Stimulated activated CD4-positive, alpha-beta T cell treated with anti-CD3 and anti-CD28 coated beads, Interleukin-15, amount 100 ng/mL, for 24 hours (primary cell): ENCODE measurements around the gene TSPAN9.

Experiments used
- DNase-seq: peaks from one replicate; pipeline ENCODE4 v3.0.0-alpha.2; 2020

TSPAN9 gene

DNA sequence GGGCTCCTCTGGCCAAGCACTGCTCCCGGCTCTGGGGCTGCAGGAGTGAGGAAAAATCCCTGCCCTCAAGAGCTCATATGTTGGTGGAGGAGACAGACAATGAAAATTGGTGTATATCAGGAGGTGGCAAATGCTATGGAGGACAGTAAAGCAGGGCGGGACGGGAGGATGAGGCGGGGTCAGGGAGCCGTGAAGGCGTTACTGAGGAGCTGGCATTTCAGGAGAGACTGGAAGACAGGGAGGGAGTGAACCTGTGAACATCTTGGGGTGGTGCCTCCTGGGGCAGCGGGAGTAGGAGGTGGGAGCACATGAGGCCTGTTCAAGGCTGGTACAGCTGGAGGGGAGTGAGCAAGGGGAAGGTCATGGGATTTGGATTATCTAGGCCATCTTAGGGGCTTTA lies 26.6 kb downstream of the TSPAN9 start:
- DNase-seq: no peak

DNA sequence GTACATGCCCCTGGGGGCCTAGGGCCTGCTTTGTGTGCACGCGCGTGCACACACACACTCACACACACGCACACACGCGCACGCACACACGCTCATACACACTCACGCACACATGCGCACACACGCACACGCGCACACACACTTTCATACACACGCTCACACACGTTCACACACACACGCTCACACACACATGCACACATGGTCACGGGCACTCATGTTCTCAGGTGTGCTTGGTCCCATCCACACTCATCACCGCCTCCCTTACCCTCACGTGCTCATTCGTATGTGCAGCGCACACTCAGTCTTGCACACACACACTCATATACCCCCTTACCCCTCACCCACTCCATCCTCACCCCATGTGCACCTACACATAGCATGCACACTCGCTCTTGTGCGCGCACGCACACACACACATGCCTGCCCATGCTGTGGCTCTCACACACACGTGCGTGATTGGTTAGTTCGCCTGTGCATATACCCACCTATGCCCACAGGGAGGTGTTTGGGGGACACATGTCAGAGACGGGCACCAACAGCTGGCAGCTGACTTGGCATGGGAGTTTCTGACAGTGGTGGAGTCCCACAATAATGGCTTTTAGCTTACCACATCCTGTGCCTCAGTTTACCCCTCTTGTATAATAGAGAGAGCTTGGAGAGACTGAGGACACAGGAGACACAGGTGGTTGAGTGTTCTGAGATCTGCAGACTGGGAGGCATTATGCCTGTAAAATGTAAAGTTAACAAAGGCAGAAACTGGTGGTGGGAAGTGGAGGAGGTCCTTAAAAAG lies 28.7 kb downstream of the TSPAN9 start:
- no peak for DNase-seq

DNA sequence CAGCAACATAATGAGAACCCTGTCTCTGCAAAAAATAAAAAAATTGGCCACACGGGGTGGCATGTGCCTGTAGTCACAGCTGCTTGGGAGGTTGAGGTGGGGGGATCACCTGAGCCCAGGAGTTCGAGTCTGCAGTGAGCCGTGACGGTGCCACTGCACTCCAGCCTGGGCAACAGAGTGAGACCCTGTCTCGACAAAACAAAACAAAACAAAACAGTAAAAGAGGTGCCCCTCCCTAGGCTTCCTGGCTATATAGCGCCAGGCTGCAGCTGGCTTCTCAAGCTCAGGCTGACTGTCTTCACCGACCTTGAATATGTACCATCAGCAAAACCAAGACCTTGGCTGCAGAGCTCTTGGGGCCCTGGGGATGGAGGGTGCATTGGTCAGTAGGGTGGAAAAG lies 29.4 kb downstream of the TSPAN9 start:
- no peak for DNase-seq

DNA sequence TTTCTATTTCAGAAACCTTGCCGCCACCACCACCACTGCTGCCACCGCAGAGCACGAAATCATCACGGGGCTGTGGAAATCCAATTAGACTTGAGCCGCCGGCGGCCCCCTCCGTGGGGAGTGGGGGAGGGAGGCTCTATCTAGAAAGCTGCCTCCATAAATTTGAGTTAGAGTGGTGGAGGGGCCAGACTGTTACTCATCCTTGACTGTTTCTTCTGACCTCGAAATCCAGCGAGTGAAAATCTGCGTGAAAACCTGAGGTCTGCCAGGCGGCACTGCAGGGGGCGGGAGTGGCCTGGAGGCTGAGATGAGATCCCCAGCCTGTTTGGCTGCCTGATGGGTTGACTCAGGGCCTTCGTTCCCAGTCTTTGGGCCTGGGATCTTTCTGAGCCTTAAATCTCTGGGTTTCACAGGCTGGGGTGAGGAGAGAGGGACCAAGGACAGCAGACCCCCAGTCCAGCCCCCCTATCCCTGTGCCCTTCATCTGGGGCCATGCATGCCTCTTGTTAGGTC lies 29.9 kb downstream of the TSPAN9 start:
- no peak for DNase-seq

DNA sequence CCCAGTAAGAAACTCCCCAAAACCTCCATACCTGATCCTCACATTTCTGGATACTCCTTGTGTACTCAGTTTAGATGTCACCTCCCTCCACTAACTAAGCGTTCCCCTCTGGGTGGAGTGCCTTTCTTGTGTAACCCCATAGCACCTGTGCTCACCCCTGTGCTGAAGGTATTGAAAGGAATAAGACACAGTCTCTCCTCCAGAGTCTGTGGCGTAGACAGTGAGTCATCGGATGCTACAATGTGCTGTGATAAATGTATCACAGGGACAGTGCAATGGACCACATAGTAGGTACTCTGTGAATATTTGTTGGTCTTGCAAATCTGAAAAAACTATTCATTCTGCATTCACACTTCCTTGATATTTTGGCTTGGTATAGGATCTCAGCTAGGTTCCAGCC lies 30.8 kb downstream of the TSPAN9 start:
- no peak for DNase-seq

DNA sequence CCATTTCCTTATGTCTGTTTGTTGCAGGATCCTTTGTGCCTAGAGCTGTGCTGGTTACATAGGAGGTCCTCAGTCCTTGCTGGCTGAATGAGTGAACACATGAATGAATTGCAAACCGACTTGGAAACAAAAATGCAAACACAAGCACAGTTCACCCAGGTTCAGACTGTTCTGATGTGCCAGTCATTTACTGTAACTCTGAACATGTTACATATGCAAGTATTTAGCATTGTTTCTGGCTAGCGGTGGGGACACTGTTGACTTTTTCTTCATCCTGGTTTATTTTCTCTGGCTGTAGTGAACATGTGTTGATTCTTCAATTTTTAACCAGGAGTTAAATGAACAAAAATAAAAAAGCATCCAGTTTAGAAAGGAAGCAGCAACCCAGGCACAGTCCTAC lies 33.4 kb downstream of the TSPAN9 start:
- no peak for DNase-seq

DNA sequence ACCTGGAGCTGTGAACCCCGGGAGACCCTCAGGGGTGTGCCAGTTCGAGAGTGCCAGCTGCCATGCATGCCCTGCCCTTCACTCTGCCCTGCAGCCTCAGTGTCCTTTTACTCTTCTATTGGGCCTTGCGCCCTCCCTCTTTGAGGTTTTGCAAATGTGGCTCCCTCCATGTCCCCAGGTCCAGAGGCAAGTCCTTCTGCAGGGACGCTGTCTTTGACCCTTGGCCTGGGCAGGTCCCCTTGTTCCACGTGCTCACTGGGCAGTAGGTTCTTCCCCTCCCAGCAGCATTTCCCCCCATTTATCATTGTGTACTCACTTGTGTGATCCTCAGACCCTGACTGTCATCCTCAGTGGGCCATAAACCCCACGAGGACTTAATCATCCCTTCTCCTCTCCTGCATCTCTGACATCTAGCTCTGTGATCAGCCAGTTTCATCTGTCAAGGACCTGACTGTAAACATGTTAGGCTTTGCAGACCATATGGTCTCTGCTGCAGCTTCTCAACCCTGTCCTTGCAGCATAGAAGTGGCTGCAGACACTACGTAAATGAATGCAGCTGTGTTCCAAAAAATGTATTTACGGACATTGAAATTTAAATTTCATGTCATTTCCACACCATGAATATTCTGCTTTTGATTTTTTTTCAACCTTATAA lies 36.6 kb downstream of the TSPAN9 start:
- DNase-seq: no peak

DNA sequence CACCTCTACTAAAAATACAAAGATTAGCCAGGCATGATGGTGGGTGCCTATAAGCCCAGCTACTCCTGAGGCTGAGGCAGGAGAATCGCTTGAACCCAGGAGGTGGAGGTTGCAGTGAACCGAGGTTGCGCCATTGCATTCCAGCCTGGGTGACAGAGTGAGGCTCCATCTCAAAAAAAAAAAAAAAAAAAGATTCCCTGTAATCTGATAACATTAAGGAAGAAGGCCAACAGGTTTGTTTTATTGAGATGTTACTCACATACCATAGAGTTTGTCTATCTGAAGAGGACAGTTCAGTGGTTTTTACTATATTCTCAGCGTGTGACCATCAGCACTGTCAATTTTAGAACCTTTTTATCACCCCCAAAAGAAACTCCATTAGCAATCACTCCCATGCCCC lies 37.5 kb downstream of the TSPAN9 start:
- DNase-seq: no peak

DNA sequence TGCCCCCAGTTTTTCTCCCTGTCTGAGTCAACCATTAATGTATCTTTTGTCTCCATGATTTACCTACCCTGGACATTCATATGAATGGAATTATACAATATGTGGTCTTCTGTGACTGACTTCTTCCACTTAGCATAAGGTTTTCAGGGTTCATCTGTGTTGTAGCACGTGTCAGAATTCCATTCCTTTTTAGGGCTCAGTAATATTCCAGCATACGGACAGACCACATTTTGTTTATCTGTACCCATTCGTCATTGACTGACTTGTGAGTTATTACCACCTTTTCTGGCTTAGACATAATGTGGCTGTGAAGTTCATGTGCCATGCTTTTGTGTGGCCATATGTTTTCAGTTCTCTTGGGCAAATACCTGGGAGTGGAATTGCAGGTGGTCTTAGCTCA lies 37.9 kb downstream of the TSPAN9 start:
- no peak for DNase-seq

DNA sequence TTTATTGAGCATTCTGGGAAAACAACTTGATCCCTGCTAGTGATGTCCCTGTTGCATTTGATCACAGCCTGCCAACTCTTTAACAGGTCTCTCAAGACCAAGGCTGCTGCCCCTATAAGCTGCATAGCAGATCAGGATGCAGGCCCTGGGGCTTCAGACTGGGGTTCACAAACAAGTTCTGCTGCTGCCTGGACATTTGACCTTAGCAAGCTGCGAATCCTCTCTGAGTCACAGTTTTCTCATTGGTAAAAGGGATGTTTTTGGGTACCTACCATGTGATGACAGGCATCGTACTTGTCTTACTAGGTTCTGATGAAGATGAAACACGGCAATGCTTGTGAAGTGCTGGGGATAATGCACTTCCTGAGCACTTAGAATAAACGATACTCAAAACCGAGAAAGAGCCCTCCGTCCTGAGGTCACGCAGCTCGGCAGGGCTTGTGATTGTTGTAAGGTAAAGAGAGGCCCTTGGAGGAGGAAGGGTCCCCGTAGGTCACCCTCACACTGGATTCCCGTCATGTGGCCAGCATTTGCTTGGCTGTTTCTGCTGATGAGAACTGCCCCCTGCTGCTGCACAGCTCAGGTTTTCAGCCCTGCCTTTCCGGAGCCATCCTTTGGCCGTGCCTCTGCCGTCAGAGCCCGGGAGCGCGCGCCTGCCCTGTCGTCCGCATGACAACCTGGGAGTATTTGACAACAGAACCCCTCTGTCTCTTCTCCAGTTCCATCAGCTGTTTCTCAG lies 39.1 kb downstream of the TSPAN9 start:
- DNase-seq: no peak

DNA sequence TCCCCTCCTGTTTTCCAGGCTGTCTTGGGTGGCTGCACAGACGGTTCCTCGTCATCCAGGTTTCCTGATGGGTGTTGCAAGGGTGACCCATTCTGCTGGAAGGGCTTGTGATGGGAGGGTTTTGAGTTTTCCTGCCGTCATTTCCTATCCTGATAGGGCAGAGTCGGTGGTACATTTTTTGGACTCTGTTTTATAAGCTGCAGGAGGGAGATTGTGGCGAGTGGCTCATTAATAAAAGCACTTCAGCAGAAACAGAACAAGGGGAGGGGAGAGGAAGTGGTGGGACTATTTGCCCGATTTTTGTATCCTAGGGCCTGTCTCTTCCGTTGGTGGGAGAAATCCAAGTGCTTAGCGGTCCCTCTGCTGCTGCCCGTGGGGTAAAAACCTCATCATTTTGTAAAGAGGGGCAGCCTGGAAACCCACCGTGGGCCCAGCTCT lies 40.0 kb downstream of the TSPAN9 start:
- DNase-seq: no peak

DNA sequence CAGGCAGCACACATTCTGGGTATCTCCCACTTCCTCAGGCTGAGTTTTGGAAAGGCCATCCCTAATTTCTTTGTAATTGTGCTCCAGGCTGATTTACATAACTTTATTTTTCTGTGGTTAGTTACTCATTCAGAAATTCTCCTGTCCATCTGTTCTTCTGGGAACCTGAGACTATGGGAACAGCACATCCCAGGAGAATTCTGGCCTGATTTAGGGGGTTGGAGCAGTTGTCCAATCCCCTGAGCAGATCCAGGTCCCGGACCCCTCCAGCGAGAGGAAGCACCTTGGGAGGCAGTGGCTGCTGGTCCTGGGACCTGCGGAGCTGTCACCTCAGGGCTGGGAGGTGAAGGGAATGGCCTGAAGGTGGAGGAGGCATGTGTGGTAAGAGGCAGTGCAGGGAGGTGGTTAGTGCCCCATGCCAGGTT lies 40.4 kb downstream of the TSPAN9 start:
- no peak for DNase-seq

DNA sequence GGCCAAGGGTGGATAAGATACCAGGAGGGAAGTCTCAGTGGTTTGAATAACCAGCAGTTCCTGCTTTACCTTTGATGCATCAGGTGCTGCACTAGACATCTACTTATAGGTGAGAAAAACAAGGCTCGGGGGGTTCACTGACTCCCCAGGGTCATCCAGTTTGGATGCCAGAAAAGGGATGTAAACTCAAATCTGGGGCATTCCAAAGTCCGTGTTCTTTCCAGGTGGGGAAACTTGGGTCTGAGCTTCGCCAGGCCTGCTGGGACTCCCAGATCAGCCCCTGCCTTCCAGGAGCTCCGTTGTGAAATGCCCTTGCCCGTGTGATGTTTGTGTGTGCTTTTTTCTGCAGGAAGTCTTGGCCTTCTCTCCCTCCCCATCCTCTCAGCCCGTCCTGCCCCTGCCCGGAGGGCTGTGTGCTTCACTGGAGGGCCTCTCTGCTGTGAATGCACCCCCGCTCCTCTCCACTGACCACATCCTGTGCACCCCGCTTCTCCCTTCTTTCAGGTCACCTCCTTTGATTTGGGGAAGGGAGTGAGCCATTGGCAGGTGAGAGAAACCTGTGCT lies 42.1 kb downstream of the TSPAN9 start:
- no peak for DNase-seq

DNA sequence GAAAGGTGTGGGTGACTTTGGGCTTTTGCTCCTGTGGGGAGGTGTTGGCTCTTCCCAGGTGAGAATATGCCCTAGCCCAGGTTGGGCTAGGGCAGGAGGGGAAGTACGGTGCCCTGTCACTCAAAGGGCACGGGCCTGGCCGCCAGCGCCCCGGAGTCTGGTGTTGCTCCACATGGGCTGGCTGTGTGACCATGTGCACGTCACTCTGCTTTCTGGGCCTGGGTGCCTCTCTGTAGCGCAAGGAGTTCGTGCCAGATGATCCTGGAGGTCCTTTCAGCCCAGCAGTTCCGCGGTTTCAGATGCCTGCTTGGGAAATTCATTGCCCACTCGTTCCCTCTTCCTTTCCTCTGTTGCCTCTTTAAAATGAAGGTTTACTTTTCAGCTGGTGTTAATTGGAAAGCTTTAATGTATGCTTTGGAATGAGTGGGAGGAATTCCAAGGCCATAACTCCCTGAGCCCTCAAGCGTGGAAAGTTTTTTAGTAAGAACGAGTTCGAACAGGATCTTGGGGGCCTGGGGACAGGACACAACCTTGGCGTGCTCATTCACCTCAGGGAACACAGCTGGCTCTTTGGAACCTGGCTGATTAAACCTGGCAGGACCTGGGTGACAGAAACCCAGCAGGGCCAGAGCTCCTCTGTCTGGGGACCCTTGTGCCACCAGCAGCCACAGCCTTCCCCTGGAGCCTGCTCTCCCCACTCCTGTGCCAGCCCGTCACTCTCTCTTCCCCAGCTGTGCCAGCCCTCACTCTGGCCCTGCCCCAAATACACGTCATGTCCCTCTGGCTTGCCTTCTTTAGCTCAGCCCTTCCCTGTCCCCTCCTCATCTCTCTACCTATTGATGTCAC lies 42.8 kb downstream of the TSPAN9 start:
- DNase-seq: no peak

DNA sequence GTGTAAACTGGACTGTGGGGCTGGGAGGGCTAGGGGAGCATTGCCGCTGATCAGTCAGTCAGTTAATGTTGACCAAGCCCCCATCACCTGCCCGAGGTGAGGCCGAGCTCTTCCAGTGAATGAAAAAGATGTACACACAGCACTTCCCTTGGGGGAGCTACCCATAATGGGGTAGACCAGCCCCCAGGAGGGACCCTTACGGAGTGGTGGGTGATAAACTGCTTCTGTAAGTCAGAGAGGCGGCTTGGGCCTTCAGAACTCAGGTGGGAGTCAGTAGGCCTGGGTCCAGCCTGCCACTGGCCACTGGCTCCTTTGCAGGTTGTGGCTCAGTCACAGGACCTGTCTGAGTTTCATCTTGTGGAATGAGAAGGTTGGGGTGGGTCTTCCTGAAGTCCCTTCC lies 43.5 kb downstream of the TSPAN9 start:
- DNase-seq: no peak

DNA sequence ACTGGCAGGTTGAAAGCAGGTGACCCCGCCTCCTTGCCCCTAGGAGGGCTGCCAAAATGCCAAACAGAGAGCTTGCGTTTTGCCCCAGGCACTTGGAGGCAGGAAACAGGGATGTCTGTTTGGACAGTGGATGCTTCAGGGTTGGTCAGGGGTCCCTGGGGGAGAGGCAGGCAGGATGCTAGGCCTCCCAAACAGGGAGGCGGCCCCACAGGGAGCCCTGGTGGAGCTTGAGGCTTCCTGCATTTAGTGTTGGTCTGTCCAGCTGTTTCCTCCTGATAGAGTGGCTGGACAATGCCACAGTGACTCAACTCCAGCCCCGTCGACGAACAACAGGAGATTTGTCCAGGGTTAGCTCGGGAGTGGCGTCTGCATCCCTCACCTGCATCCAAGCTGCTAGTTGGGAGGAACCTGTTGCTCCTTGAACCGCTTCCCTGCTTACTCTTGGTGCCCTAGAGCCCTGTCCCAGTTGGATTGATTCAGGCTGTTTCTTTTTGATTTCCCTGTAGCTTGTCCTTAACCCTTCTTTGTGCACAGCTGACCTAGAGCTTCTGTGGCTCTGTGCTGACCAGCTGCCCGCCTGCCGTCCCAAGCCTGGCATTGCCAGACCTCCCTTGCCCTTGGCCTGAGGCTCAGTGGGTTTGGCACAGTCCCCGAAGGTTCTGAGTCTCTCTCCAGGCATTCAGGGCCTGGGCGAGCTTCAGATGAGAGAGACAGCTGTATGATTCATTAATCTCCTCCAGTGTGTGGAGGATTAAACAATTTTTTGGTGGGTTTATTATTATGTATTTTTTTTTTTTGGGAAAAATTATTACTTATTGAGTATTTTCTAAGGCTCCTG lies 45.9 kb downstream of the TSPAN9 start:
- DNase-seq: no peak

DNA sequence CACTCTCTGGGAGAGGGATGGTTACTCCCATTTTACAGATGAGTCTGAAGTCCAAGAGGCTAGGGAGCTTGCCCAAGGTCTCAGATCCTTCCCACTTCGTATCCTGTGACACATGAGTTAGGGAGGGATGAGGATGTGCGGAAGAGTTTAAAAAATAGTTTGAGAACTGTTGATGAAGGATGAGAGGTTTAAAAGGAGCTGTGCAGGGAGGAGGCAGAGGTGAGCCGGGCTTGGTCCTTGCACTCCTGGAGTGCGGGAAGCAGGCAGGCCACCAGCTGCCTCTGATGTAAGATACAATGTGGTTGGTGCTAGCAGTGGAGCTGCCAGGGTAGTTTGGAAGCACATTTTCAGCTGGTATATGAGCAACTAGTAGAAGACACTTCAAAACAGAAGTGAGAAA lies 46.5 kb downstream of the TSPAN9 start:
- DNase-seq: no peak

DNA sequence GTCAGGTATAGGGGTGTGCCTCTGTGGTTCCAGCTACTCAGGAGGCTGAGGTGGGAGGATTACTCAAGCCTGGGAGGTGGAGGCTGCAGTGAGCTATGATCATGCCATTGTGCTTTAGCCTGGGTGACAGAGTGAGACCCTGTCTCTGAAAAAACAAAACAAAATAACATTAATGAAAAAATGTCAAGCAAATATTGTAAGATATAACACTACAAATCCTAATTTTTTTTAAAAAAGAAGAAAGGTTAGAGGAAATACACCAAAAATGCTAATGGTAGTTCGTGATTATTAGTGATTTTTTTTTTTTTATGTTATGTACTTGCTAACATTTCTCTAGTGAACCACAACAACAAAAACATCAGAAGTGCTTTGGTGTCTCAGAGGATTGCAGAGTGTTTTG lies 47.7 kb downstream of the TSPAN9 start:
- no peak for DNase-seq

DNA sequence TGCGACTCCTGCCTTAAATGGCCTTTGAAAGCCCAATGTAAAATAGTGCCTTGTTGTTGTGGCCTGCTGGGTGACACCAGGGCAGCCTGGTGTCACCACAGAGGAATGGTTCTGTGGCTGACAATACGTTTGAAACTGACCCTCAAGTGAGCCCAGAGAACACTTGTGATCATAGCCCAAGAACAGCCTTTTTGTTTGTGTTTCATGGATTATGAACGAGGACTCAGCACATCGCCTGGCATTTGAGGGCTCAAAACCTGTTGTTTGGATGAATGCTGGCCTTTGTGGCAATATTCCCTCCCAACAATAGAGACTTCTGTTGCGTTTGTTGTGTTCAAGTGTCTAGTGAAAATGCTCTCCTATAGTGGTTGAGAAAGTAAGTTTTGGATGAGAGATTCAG lies 48.5 kb downstream of the TSPAN9 start:
- no peak for DNase-seq

DNA sequence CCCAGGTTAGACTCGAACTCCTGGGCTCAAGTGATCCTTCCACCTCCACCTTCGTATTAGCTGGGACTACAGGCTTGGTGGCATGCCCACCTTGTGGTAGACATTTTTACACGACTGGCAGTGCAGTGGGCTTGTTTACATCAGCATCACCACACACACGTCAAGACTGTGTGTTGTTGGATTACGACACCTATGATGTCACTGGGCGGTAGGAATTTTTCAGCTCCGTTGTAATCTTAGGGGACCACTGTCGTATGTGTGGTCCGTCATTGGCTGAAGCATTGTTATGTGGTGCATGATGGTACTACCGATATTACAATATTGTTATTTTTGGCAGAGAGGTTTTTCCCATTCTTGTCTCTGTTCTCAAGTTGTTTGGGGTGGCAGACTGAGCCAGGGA lies 50.7 kb downstream of the TSPAN9 start:
- no peak for DNase-seq

DNA sequence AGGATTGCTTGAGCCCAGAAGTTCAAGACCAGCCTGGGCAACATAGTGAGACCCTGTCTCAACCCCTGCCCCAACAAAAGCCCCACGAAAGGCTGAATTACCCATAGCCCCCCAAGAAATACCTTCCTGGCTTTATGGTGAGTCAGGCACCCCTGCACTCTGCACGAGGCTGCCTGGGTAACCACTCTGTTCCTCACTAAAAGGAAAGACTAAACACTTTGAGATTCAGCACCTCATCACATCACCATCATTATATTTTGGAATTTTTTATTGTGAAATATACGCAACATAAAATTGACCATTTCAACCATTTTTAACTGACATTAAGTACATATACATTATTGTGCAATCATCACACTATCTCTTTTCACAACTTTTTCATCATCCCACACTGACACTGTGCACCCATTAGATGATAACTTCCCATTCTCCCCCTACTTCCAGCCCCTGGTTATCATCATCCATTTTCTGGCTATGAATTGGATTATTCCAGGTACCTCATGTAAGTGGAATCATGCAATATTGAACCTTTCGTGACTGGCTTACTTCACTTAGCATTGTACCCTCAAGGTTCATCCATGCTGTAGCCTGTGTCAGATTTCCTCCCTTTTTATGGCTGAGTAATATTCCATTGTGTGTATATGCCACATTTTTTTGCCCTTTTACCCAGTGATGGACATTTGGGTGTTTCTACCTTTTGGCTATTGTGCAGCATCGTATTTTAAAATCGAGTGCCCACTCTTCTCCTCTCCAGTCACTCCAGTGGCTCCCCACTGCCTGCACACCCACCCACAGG lies 51.5 kb downstream of the TSPAN9 start:
- DNase-seq: no peak
